Measurements from ENCODE around the gene ELMO1.

The ELMO1 gene

DNA sequence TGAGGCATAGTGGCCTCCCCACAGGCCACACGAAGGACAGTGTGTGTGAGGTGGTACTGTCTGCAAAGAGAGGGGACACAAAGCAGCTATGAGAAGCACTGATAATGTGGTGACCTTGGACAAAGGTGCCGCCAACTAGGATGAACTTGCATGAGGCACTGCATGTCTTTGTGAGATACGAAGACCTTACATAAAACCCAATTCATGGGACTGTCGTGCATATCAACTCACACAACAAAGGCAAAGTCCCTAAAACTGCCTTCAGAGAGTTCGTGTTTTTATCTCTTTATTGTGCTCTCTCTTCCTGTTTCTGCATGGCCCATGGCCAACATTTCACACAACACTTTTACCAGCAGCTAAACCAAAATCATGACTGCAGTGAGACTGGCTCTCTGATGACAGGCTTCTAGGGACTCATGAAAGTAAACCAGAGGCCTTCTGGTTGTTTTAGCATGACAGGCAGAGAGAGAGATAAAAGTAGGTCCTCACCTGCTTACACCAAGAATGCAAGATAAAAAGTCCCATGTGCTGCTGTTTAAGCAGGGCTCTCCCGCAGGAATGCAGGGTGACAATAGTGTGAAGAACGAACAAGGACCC lies 347.8 kb downstream of the ELMO1 start:
- Histone ChIP-seq H3K4me3 (ENCODE audit: low read length) (no peak overlapping the region), H3K4me1 (ENCODE audit: insufficient read depth, low read length) (peaks cover 21% of the 10 kb centered on the region), H3K27me3 (ENCODE audit: insufficient read depth, low read length) (no peaks in the 10 kb centered on the region), H2AFZ (ENCODE audit: low read depth, low read length) (no peak overlapping the region), H3K36me3 (ENCODE audit: insufficient read depth, low read length) (no peaks in the 10 kb centered on the region), H3K9me3 (ENCODE audit: low read length) (no peaks in the 10 kb centered on the region)

DNA sequence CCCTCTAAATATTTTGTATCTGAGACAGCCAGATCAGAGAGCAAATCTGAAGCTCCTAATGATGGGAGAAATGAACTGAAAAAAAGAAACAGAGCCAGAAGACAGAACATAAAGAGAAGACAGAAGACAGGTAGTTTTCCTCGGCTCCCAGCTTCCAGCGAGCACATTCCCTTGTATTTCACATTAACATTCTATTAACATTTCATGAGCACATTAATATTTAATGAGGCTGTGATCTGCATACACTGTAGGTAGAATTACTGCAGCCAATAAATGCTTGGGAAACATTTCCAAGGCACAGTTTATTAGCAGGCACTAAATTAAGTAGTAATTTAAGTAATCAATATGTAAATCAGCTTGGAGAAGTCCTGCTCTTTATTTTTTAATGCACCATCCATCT lies 349.9 kb downstream of the ELMO1 start:
- Histone ChIP-seq H3K27me3 (ENCODE audit: insufficient read depth, low read length) (no peaks in the 10 kb centered on the region), H2AFZ (ENCODE audit: low read depth, low read length) (no peak overlapping the region), H3K9me3 (ENCODE audit: low read length) (no peaks in the 10 kb centered on the region), H3K36me3 (ENCODE audit: insufficient read depth, low read length) (no peaks in the 10 kb centered on the region), H3K4me1 (ENCODE audit: insufficient read depth, low read length) (peaks cover 21% of the 10 kb centered on the region), H3K4me3 (ENCODE audit: low read length) (no peak overlapping the region)

DNA sequence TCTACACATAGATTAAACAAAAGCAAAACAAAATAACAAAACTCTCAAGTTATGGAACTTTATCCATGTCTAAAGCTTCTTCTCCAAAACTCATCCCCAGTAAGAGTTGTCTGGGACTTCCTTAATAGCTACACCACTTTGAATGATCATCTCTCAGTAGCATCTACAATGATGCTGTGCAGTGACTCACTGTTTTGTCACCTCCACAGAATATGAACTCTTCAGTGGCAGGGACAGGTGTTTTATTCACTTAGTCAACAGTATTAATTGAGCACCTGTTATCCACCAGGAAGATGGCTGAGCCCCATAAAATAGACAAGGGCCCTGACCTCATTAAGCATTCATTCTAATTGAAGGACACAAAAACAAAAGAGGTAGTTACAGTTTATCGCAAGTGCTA lies 350.7 kb downstream of the ELMO1 start:
- Histone ChIP-seq H3K4me1 (ENCODE audit: insufficient read depth, low read length) (peaks cover 21% of the 10 kb centered on the region), H2AFZ (ENCODE audit: low read depth, low read length) (no peak overlapping the region), H3K9me3 (ENCODE audit: low read length) (no peaks in the 10 kb centered on the region)

DNA sequence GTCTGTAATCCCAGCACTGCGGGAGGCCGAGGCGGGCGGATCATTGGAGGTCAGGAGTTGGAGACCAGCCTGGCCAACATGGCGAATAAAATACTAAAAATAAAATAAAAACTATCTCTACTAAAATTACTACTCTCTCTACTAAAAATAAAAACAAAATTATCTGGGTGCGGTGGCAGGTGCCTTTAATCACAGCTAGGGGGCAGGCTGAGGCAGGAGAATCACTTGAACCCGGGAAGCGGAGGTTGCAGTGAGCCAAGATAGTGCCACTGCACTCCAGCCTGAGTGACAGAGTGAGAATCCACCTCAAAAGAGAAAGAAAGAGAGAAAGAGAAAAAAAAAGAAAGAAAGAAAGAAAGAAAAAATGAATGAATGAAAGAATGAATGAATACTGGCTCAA lies 351.4 kb downstream of the ELMO1 start:
- Histone ChIP-seq H3K36me3 (ENCODE audit: insufficient read depth, low read length) (no peaks in the 10 kb centered on the region), H3K9me3 (ENCODE audit: low read length) (no peaks in the 10 kb centered on the region), H3K4me3 (ENCODE audit: low read length) (no peak overlapping the region), H3K4me1 (ENCODE audit: insufficient read depth, low read length) (peaks cover 21% of the 10 kb centered on the region), H2AFZ (ENCODE audit: low read depth, low read length) (no peak overlapping the region), H3K27me3 (ENCODE audit: insufficient read depth, low read length) (no peaks in the 10 kb centered on the region)

More for the DNA sequence above, 350.7 kb downstream of the ELMO1 start:
- H3K36me3 ChIP-seq (ENCODE audit: insufficient read depth, low read length), result no peaks in the 10 kb centered on the region
- no peak overlapping the region for H3K4me3 ChIP-seq (ENCODE audit: low read length)
- H3K27me3 ChIP-seq (ENCODE audit: insufficient read depth, low read length), result no peaks in the 10 kb centered on the region

DNA sequence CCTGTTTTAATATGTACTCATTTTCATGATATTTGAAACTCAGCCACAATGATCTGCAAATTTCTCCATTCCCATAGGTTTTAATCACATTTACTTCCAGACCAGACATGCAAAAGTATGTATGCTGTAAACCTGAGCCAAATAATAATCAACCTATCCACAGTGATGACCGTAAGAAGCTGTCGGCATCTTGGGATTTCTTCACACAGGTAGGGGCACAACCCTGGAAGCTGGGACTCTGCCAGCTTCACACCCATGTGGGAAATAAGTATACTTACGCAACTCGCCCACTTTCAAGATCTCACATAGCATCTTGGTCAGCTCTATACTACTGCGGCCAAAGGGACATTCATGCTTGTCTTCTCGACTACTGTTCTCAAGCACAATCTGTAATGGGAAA lies 352.3 kb downstream of the ELMO1 start:
- Histone ChIP-seq H3K9me3 (ENCODE audit: low read length) (no peaks in the 10 kb centered on the region), H2AFZ (ENCODE audit: low read depth, low read length) (no peak overlapping the region), H3K27me3 (ENCODE audit: insufficient read depth, low read length) (no peaks in the 10 kb centered on the region), H3K4me3 (ENCODE audit: low read length) (no peak overlapping the region), H3K36me3 (ENCODE audit: insufficient read depth, low read length) (no peaks in the 10 kb centered on the region), H3K4me1 (ENCODE audit: insufficient read depth, low read length) (peaks cover 18% of the 10 kb centered on the region)

DNA sequence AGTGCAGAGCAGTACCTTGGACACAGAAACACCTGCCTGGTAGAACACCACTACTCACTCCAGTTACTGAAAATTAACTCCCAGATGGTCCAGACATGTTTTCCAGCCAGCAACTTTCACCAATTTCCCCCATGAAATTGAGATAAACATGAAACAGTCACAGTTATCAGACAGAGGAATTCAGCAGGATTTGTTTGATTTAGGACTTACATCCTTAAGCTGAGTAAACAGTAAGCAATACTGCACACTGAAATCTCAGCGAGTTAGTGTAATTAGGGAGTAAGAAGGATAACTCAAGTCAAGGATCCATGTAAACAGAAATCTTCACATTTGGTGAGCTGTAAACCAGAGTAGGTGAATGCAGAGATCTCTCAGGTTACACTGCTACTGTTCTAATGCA lies 353.5 kb downstream of the ELMO1 start:
- no peaks in the 10 kb centered on the region for H3K9me3 ChIP-seq (ENCODE audit: low read length)
- no peaks in the 10 kb centered on the region for H3K36me3 ChIP-seq (ENCODE audit: insufficient read depth, low read length)
- no peak overlapping the region for H2AFZ ChIP-seq (ENCODE audit: low read depth, low read length)
- H3K4me3 ChIP-seq (ENCODE audit: low read length), result no peak overlapping the region
- peaks cover 8% of the 10 kb centered on the region for H3K4me1 ChIP-seq (ENCODE audit: insufficient read depth, low read length)
- H3K27me3 ChIP-seq (ENCODE audit: insufficient read depth, low read length), result no peaks in the 10 kb centered on the region

- H3K9me3 ChIP-seq (ENCODE audit: low read length), result no peaks in the 10 kb centered on the region
- no peak overlapping the region for H3K4me3 ChIP-seq (ENCODE audit: low read length)
- H3K4me1 ChIP-seq (ENCODE audit: insufficient read depth, low read length), result peaks cover 1% of the 10 kb centered on the region
- H3K36me3 ChIP-seq (ENCODE audit: insufficient read depth, low read length), result no peaks in the 10 kb centered on the region
- H3K27me3 ChIP-seq (ENCODE audit: insufficient read depth, low read length), result no peaks in the 10 kb centered on the region
- no peak overlapping the region for H2AFZ ChIP-seq (ENCODE audit: low read depth, low read length)
Observed at GRCh38 chr7:37093257-37093656, 355.4 kb downstream of the ELMO1 start.

DNA sequence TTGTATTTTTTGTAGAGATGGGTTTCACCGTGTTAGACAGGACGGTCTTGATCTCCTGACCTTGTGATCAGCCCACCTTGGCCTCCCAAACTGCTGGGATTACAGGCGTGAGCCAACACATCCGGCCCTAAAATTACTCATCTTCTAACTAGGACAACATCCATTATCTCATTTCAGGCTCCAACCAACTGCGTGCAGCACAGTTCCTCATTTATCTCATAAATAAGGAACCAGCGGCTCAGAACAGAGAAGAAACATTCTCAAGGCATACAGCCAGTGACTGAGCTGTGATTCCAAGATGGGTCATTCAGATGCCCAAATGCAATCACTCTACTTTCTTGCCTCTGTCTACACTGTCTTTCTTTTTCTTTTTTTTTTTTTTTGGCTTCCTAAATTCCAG lies 356.1 kb downstream of the ELMO1 start:
- H3K4me1 ChIP-seq (ENCODE audit: insufficient read depth, low read length), result no peaks in the 10 kb centered on the region
- no peaks in the 10 kb centered on the region for H3K9me3 ChIP-seq (ENCODE audit: low read length)
- no peak overlapping the region for H3K4me3 ChIP-seq (ENCODE audit: low read length)
- no peaks in the 10 kb centered on the region for H3K27me3 ChIP-seq (ENCODE audit: insufficient read depth, low read length)
- H3K36me3 ChIP-seq (ENCODE audit: insufficient read depth, low read length), result no peaks in the 10 kb centered on the region
- no peak overlapping the region for H2AFZ ChIP-seq (ENCODE audit: low read depth, low read length)

DNA sequence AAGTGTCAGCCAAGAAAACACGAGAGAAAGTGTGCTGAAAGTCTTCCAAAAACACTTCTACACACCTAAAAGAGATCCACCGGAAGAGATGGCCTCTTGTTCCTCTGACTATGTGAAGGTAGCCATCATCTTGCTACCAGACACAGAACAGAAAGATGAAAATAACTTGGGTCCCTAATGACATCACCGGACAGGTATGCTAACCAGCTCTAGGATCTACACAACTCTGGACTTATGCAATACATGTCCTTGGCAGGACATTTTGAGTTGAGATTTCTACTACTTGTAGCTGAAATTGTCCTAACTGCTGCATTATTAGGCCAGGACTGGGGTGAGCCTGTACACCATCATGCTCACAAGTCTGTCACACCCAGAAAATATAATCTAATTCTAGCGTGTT lies 358.7 kb downstream of the ELMO1 start:
- H3K4me1 ChIP-seq (ENCODE audit: insufficient read depth, low read length), result no peaks in the 10 kb centered on the region
- H3K36me3 ChIP-seq (ENCODE audit: insufficient read depth, low read length), result no peaks in the 10 kb centered on the region
- H3K27me3 ChIP-seq (ENCODE audit: insufficient read depth, low read length), result no peaks in the 10 kb centered on the region
- no peak overlapping the region for H2AFZ ChIP-seq (ENCODE audit: low read depth, low read length)
- no peak overlapping the region for H3K4me3 ChIP-seq (ENCODE audit: low read length)
- H3K9me3 ChIP-seq (ENCODE audit: low read length), result no peaks in the 10 kb centered on the region

GRCh38 chr7:37085600-37085999 lies 363.1 kb downstream of the ELMO1 start:
- Histone ChIP-seq H2AFZ (ENCODE audit: low read depth, low read length) (no peak overlapping the region), H3K9me3 (ENCODE audit: low read length) (no peaks in the 10 kb centered on the region), H3K36me3 (ENCODE audit: insufficient read depth, low read length) (no peaks in the 10 kb centered on the region), H3K4me1 (ENCODE audit: insufficient read depth, low read length) (no peaks in the 10 kb centered on the region), H3K27me3 (ENCODE audit: insufficient read depth, low read length) (no peaks in the 10 kb centered on the region), H3K4me3 (ENCODE audit: low read length) (no peak overlapping the region)

DNA sequence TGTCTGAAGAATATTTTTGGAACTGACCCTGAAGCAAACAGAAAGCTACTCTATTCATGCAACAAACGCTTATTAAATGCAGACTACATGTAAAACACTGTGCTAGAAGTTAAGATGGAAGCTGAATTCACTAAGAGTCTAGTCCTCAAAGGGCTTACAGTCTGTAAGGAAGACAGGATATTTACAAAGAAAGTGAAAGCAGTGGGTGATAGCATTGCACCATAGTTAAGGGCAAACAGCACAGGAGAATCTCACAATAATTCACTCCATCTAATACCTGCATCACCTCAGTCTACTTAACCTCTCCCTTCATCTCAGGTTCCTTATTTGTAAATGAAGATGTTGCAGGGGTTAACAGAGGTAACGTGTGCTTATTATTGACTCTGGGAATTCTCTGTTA lies 364.4 kb downstream of the ELMO1 start:
- H3K9me3 ChIP-seq (ENCODE audit: low read length), result no peaks in the 10 kb centered on the region
- H2AFZ ChIP-seq (ENCODE audit: low read depth, low read length), result no peak overlapping the region
- no peak overlapping the region for H3K4me3 ChIP-seq (ENCODE audit: low read length)
- no peaks in the 10 kb centered on the region for H3K4me1 ChIP-seq (ENCODE audit: insufficient read depth, low read length)
- H3K36me3 ChIP-seq (ENCODE audit: insufficient read depth, low read length), result no peaks in the 10 kb centered on the region
- H3K27me3 ChIP-seq (ENCODE audit: insufficient read depth, low read length), result no peaks in the 10 kb centered on the region

DNA sequence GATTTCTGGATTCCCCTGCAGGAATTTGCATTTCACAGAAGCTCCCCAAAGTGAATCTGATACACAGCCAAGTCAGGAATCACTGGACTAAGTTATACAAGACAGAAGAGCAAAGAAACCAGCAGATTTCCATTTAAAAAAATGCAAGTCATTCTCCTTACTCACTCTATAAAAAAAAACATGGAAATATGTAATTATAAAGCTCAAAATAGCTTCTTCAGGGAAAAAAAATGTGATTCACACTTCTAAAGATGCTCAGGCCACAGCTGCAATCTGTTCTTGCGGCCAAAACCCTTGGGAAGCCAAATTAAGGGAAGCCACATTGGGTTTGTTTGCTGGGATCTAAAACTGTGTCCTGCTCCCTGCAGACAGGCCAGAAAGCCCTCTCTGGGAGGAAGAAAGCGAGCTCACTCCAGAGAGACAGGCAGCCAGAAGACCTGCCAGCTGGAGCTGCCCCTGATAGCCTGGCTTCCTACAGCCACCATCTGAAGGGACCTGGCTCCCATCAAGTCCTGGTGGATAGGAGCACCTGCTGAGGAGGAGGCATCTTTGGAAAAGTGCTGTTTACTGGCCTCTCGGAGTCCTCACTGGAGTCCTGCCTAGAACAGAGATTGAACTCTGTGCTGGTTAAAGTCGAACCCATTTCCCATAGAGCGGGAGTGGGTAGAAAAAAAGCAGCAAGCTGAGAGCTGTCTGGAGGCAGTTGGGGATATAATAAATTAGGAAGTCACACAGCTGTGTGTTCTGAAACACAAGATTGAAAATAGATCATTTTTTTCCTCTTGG lies 365.2 kb downstream of the ELMO1 start:
- no peaks in the 10 kb centered on the region for H3K36me3 ChIP-seq (ENCODE audit: insufficient read depth, low read length)
- no peak overlapping the region for H3K4me3 ChIP-seq (ENCODE audit: low read length)

GRCh38 chr7:37081436-37081835 lies 367.2 kb downstream of the ELMO1 start:
- Histone ChIP-seq H3K4me1 (ENCODE audit: insufficient read depth, low read length) (no peaks in the 10 kb centered on the region), H3K27me3 (ENCODE audit: insufficient read depth, low read length) (no peaks in the 10 kb centered on the region), H3K9me3 (ENCODE audit: low read length) (no peaks in the 10 kb centered on the region), H2AFZ (ENCODE audit: low read depth, low read length) (no peak overlapping the region), H3K36me3 (ENCODE audit: insufficient read depth, low read length) (no peaks in the 10 kb centered on the region), H3K4me3 (ENCODE audit: low read length) (no peak overlapping the region)

More for the DNA sequence above, 365.2 kb downstream of the ELMO1 start:
- Histone ChIP-seq H3K27me3 (ENCODE audit: insufficient read depth, low read length) (no peaks in the 10 kb centered on the region), H3K9me3 (ENCODE audit: low read length) (no peaks in the 10 kb centered on the region), H3K4me1 (ENCODE audit: insufficient read depth, low read length) (no peaks in the 10 kb centered on the region), H2AFZ (ENCODE audit: low read depth, low read length) (no peak overlapping the region)

DNA sequence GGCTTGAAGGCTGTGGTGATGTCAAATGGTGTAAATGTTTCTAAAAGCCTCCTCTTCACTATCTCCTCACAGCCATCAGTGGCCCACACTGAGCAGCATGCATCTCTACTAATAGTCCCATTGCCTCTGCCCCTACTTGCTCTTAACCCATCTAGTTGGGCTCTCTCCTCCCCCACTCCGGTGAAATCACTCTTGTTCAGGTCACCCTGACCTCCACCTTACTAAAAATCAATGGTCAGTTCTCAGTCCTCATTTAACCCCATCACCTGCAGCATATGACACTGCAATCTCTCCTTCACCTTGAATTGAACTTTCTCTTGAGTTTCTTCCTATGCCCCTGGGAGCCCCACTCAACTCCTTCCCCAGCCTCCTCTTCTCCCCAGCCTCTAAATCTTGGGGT lies 369.2 kb downstream of the ELMO1 start:
- Histone ChIP-seq H2AFZ (ENCODE audit: low read depth, low read length) (no peak overlapping the region), H3K4me3 (ENCODE audit: low read length) (no peak overlapping the region), H3K36me3 (ENCODE audit: insufficient read depth, low read length) (no peaks in the 10 kb centered on the region), H3K27me3 (ENCODE audit: insufficient read depth, low read length) (no peaks in the 10 kb centered on the region), H3K9me3 (ENCODE audit: low read length) (no peaks in the 10 kb centered on the region), H3K4me1 (ENCODE audit: insufficient read depth, low read length) (no peaks in the 10 kb centered on the region)
